GM12873 (cell line): Measurements from ENCODE around the gene SLX9.

Source experiments
- CTCF ChIP-seq: IDR thresholded peaks from 2 replicates; pipeline ENCODE4 v1.5.1; 2012; ENCODE audit warnings: low read depth, mild to moderate bottlenecking, moderate library complexity, low read length, control low read depth; ENCODE audit not compliant: insufficient read depth; ENCODE audit errors: missing control alignments

The SLX9 gene

GRCh38 chr21:44940116-44940631 is 345 bp downstream of the SLX9 start:
- TF ChIP-seq CTCF: no peak

GRCh38 chr21:44941567-44941966 is 1.7 kb downstream of the SLX9 start:
- TF ChIP-seq CTCF: no peak

GRCh38 chr21:44942566-44942965 is 2.7 kb downstream of the SLX9 start:
- no peak for TF ChIP-seq CTCF

- no peak for TF ChIP-seq CTCF
These were observed 3.3 kb downstream of the SLX9 start for GRCh38 chr21:44943005-44943685.

GRCh38 chr21:44943686-44944550 is 4.1 kb downstream of the SLX9 start:
- no peak for TF ChIP-seq CTCF

- no peak for TF ChIP-seq CTCF
These were observed 4.8 kb downstream of the SLX9 start for GRCh38 chr21:44944596-44944995.
